Measurements from ENCODE around the gene PHETA1. TPM values are rescaled to one million over a fixed set of nuclear protein-coding genes. Genes with fewer than 3 reads are reported as not detected.

Gene PHETA1
- total RNA-seq, 2 experiments from 2014 or later: 1.3 to 1.5 TPM

DNA sequence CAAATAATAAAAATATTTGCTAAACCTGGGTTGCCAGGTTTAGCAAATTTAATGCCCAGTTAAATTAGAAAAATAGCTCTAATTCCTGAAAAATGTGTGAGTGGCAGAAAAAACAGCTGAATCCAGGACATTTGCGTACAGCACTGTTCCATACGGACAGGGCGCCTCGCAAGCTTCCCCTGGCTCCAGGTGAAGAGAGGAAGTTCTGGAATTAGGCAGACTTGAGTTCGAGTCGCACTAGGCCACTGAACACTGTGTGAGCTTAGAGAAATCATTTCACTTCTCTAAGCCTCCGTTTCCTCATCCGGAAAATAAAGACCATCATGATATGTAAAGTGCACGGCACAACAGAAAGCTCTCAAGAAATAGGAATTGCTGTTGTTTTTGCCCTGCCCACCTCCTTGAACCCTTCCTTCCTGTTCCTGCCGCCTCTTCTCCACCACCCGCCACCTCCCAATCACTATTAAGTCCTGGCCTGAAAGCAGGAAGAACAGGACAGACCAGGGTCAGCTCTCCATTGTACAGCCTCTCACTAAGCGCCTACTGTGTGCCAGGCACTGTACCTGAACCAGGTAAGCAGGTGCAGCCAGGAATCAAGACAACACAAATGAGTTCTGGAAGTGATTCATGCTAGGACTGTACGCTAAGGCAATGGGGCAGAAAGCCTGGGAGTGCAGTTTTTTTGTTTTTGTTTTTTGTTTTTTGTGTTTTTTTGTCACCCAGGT lies 763 bp upstream of the PHETA1 start:
- POLR2A ChIA-PET: interaction anchor here (0.7 to 1.1 kb wide), 2 partner anchors 34 to 271 kb away, joined by 4 to 6 read pairs; no protein-coding TSS in a partner anchor
- no peak for ATAC-seq
- Mint-ChIP-seq H3K36me3 (ENCODE audit: low read depth) (no peaks in the 10 kb centered on the region), H3K27ac (no peak overlapping the region), H3K9me3 (ENCODE audit: low read depth) (no peaks in the 10 kb centered on the region), H3K4me3 (peak overlapping the region; percentile 70), H3K4me1 (peaks cover 15% of the 10 kb centered on the region), H3K27me3 (peaks cover 3% of the 10 kb centered on the region)
- intact Hi-C loops (cut with DNase I, micrococcal nuclease): loop anchor here in 1 of 2 experiments (2.0 kb wide), 1 partner anchor 75 kb away; no protein-coding TSS in a partner anchor
- no peak for DNase-seq
- CTCF ChIA-PET: interaction anchor here (0.7 to 3.5 kb wide), 5 partner anchors 15 to 82 kb away, joined by 3 to 15 read pairs (median 3); no protein-coding TSS in a partner anchor

- H3K27ac Mint-ChIP-seq: no peak overlapping the region
- ChIA-PET POLR2A (interaction anchor here (0.6 kb wide), 1 partner anchor 749 kb away, joined by 7 read pairs; no protein-coding TSS in a partner anchor), CTCF (interaction anchor here (0.6 to 3.5 kb wide), 8 partner anchors 17 to 724 kb away, joined by 3 to 15 read pairs (median 3); no protein-coding TSS in a partner anchor)
- DNase-seq (peak; percentile 20), ATAC-seq (peak; percentile 10)
- peaks cover 3% of the 10 kb centered on the region for H3K27me3 Mint-ChIP-seq
- peak overlapping the region; percentile 70 for H3K4me3 Mint-ChIP-seq
- H3K4me1 Mint-ChIP-seq: peaks cover 15% of the 10 kb centered on the region
- no peaks in the 10 kb centered on the region for H3K9me3 Mint-ChIP-seq (ENCODE audit: low read depth)
- H3K36me3 Mint-ChIP-seq (ENCODE audit: low read depth): no peaks in the 10 kb centered on the region
- intact Hi-C loops (cut with DNase I, micrococcal nuclease): loop anchor here in 1 of 2 experiments (2.0 kb wide), 1 partner anchor 76 kb away; no protein-coding TSS in a partner anchor
These were observed 556 bp downstream of the PHETA1 start for GRCh38 chr12:111368291-111368787.

GRCh38 chr12:111367661-111368221 lies 1.2 kb downstream of the PHETA1 start:
- ChIA-PET POLR2A (interaction anchor here (0.6 kb wide), 1 partner anchor 749 kb away, joined by 7 read pairs; no protein-coding TSS in a partner anchor), CTCF (interaction anchor here (0.6 to 3.5 kb wide), 9 partner anchors 16 to 724 kb away, joined by 3 to 15 read pairs (median 3); no protein-coding TSS in a partner anchor)
- H3K4me3 Mint-ChIP-seq: peak overlapping the region; percentile 70
- intact Hi-C loops (cut with DNase I, micrococcal nuclease): loop anchor here in 1 of 2 experiments (2.0 kb wide), 1 partner anchor 77 kb away; no protein-coding TSS in a partner anchor
- no peaks in the 10 kb centered on the region for H3K27me3 Mint-ChIP-seq
- ATAC-seq (peak; percentile 7), DNase-seq (no peak)
- H3K36me3 Mint-ChIP-seq (ENCODE audit: low read depth): no peaks in the 10 kb centered on the region
- no peaks in the 10 kb centered on the region for H3K9me3 Mint-ChIP-seq (ENCODE audit: low read depth)
- no peak overlapping the region for H3K27ac Mint-ChIP-seq
- peaks cover 15% of the 10 kb centered on the region for H3K4me1 Mint-ChIP-seq

- peaks cover 15% of the 10 kb centered on the region for H3K4me1 Mint-ChIP-seq
- ChIA-PET CTCF (interaction anchor here (0.6 to 3.5 kb wide), 3 partner anchors 32 to 92 kb away, joined by 3 to 15 read pairs (median 3); no protein-coding TSS in a partner anchor), POLR2A (no interaction called here)
- H3K9me3 Mint-ChIP-seq (ENCODE audit: low read depth): no peaks in the 10 kb centered on the region
- H3K27me3 Mint-ChIP-seq: no peaks in the 10 kb centered on the region
- no peaks in the 10 kb centered on the region for H3K36me3 Mint-ChIP-seq (ENCODE audit: low read depth)
- DNase-seq (no peak), ATAC-seq (no peak)
- no peak overlapping the region for H3K4me3 Mint-ChIP-seq
- no peak overlapping the region for H3K27ac Mint-ChIP-seq
- intact Hi-C loops (cut with DNase I, micrococcal nuclease): no loop called here
These were observed 2.3 kb downstream of the PHETA1 start for GRCh38 chr12:111366583-111366982.

GRCh38 chr12:111366075-111366474 lies 2.8 kb downstream of the PHETA1 start:
- Mint-ChIP-seq H3K9me3 (ENCODE audit: low read depth) (no peaks in the 10 kb centered on the region), H3K27ac (no peak overlapping the region), H3K4me1 (peaks cover 15% of the 10 kb centered on the region), H3K4me3 (no peak overlapping the region), H3K36me3 (ENCODE audit: low read depth) (no peaks in the 10 kb centered on the region), H3K27me3 (no peaks in the 10 kb centered on the region)
- intact Hi-C loops (cut with DNase I, micrococcal nuclease): no loop called here
- no peak for ATAC-seq
- CTCF ChIA-PET: interaction anchor here (0.6 to 3.5 kb wide), 3 partner anchors 33 to 92 kb away, joined by 3 to 15 read pairs (median 3); no protein-coding TSS in a partner anchor
- DNase-seq: no peak
- POLR2A ChIA-PET: no interaction called here

DNA sequence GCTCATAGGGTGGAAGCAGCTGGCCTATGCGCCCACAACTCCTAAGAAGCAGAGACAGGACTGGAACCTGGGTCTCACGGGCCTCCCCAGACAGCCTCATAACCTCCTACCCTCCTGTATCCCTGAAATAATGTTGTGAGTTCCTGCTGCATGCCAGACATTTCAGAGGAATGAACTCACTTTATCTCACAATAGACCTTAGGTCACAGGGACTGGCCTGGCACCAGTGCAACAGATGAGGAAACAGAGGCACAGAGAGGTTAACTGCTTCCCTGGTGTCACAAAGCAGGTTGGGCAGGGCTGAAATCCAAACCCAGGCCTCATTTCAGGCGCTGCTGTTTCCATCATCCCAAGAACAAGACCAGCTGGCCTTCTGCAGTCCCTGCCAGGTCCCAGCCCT lies 5.3 kb downstream of the PHETA1 start:
- Mint-ChIP-seq H3K36me3 (ENCODE audit: low read depth) (no peaks in the 10 kb centered on the region), H3K4me3 (no peak overlapping the region), H3K27ac (no peak overlapping the region), H3K9me3 (ENCODE audit: low read depth) (no peaks in the 10 kb centered on the region), H3K27me3 (peaks cover 10% of the 10 kb centered on the region), H3K4me1 (peaks cover 22% of the 10 kb centered on the region)
- POLR2A ChIA-PET: no interaction called here
- CTCF ChIA-PET: interaction anchor here (1.4 kb wide), 1 partner anchor 88 kb away, joined by 3 read pairs; no protein-coding TSS in a partner anchor
- DNase-seq (no peak), ATAC-seq (no peak)
- intact Hi-C loops (cut with DNase I, micrococcal nuclease): no loop called here

DNA sequence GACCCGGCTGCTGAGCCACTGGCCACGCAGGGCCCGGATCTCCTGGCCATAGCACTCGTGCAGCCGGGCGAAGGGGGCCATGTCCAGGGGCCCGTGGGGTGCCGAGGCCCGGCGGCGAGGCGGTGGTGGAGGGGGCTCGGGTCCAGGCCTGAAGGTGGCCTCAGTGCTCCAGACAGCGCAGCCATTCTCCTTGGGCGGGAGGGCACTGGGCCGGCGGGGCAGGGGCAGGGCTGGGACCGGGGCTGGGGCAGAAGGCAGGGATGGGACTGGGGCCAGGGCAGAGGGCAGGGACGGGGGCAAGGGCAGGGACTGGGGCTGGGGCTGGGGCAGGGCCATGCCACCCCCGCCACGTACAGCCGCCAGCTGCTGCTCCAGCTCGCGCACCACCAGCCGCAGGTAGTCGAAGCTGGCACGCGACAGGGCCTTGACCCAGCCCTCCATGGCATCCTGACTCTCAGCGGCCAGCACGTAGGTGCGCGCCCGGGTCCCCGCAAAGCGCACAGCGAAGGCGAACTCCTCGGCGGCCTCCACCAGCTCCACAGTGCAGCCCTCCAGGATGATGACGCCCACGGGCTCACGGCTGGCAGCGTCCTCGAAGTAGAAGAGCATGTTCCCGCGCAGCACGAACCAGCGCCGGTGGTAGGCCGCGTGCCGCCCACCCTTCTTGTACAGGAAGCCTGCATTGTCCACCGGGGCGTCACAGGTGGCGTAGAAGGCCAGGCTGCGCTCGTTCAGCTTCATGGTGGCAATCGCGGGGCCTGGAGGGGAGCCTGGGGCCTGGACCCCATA lies 6.0 kb downstream of the PHETA1 start:
- Mint-ChIP-seq H3K4me3 (no peak overlapping the region), H3K27ac (no peak overlapping the region), H3K9me3 (ENCODE audit: low read depth) (no peaks in the 10 kb centered on the region), H3K4me1 (peaks cover 18% of the 10 kb centered on the region), H3K27me3 (peaks cover 10% of the 10 kb centered on the region), H3K36me3 (ENCODE audit: low read depth) (no peaks in the 10 kb centered on the region)
- DNase-seq (no peak), ATAC-seq (no peak)
- ChIA-PET POLR2A (no interaction called here), CTCF (interaction anchor here (1.4 kb wide), 1 partner anchor 89 kb away, joined by 3 read pairs; no protein-coding TSS in a partner anchor)
- intact Hi-C loops (cut with DNase I, micrococcal nuclease): no loop called here

- no peak overlapping the region for H3K27ac Mint-ChIP-seq
- DNase-seq (no peak), ATAC-seq (no peak)
- ChIA-PET POLR2A (no interaction called here), CTCF (no interaction called here)
- H3K4me1 Mint-ChIP-seq: peaks cover 12% of the 10 kb centered on the region
- H3K9me3 Mint-ChIP-seq (ENCODE audit: low read depth): no peaks in the 10 kb centered on the region
- no peak overlapping the region for H3K4me3 Mint-ChIP-seq
- peaks cover 10% of the 10 kb centered on the region for H3K27me3 Mint-ChIP-seq
- intact Hi-C loops (cut with DNase I, micrococcal nuclease): no loop called here
- no peaks in the 10 kb centered on the region for H3K36me3 Mint-ChIP-seq (ENCODE audit: low read depth)
These were observed 6.9 kb downstream of the PHETA1 start for GRCh38 chr12:111361717-111362576.

DNA sequence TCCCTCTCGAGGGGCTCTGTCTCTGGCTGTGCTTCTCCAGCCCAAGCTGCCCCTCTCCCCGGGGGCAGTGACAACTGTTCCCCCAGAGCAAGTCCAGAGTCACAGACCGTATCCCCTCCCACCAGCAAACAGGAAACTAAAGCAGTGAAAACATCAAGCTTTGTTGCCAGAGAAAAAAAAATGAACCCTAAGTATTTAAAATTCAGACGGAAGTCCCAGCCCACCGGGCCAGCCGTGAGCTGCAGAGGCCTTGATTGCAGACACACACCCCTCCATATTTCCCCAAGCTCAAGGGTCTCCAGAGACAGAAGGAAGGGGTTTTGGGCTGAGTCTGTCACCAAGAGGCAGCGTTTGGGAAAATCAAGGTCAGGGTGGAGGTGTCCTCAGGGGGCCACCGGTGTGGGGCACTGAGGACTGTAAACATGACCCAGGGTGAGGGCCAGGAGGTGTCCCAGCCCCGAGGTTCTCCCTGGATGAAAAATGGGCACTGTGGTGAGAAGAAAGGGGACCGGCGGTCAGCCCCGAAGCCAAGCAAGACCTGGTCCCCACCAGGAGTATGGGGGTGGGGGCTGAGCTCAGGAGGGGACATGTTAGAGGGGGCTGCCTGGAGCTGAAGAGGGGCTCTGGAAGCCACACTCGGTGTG lies 7.7 kb downstream of the PHETA1 start:
- CTCF ChIA-PET: no interaction called here
- intact Hi-C loops (cut with DNase I, micrococcal nuclease): no loop called here
- DNase-seq (no peak), ATAC-seq (no peak)
- POLR2A ChIA-PET: no interaction called here
- Mint-ChIP-seq H3K9me3 (ENCODE audit: low read depth) (no peaks in the 10 kb centered on the region), H3K27ac (no peak overlapping the region), H3K36me3 (ENCODE audit: low read depth) (no peaks in the 10 kb centered on the region), H3K4me3 (no peak overlapping the region), H3K27me3 (peaks cover 10% of the 10 kb centered on the region), H3K4me1 (peaks cover 12% of the 10 kb centered on the region)

DNA sequence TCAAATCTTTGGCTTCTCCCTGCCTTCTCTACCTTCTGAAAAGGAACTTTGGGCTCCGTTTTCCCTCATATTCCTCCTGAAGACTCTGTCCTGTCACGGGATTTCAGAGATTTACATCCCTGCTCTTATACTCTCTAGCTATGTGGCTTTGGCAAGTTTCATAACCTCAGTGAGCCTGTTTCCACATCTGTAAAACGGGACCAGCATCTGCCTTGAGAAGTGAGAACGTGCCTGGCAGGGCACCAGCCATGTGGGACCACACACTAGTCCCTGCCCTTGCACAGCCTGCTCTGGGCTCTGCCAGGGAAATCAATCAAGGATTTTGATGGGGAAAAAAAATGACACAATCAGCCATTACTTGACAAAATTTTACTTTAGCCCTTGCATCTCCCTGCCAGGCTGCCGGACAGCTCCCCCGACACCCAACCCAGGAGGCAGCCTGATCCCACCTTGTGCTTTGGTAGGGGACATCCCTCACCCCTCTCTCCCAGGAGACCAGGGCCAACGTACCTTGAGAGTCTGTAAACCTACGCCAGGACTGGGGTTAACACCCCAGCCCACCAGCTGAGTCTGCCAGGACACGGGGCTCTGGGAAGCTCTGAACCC lies 8.5 kb downstream of the PHETA1 start:
- intact Hi-C loops (cut with DNase I, micrococcal nuclease): no loop called here
- Mint-ChIP-seq H3K9me3 (ENCODE audit: low read depth) (no peaks in the 10 kb centered on the region), H3K27ac (no peak overlapping the region), H3K4me1 (peaks cover 12% of the 10 kb centered on the region), H3K4me3 (no peak overlapping the region), H3K36me3 (ENCODE audit: low read depth) (no peaks in the 10 kb centered on the region), H3K27me3 (peaks cover 10% of the 10 kb centered on the region)
- ATAC-seq: no peak
- ChIA-PET POLR2A (no interaction called here), CTCF (interaction anchor here (1.4 kb wide), 1 partner anchor 92 kb away, joined by 4 read pairs; no protein-coding TSS in a partner anchor)
- DNase-seq: no peak

All from activated CD4-positive, alpha-beta T cell treated with anti-CD3 and anti-CD28 coated beads for 36 hours (primary cell).